22Rv1 (cell line): ENCODE measurements around the gene EFS.

ENCODE experiments used
- CTCF ChIP-seq: fragments of 450-650 bp; IDR thresholded peaks from 2 replicates; pipeline ENCODE4 v1.5.1; 2017; ENCODE audit warnings: mild to moderate bottlenecking
- ZFX ChIP-seq: fragments of 450-650 bp; IDR thresholded peaks from 2 replicates; pipeline ENCODE4 v1.6.1; 2017; ENCODE audit warnings: antibody characterized with exemption, borderline replicate concordance

- no peak for TF ChIP-seq CTCF
- TF ChIP-seq ZFX = no peak
These were observed 3.2 kb downstream of the EFS start for GRCh38 chr14:23361763-23362162.
